Kidney tubule cell (primary cell): ENCODE measurements around the gene SLC1A2.
A peak's percentile ranks its signal among the peaks of the same experiment; 100 is the strongest.

Source experiments
- DNase-seq: peaks from one replicate; pipeline ENCODE4 v3.0.0-alpha.2; 2018; ENCODE audit warnings: low spot score

The SLC1A2 gene

GRCh38 chr11:35419184-35419829 is at the start of gene SLC1A2:
Gene SLC1A2 (minus strand): TSS chr11:35419558. CDS start chr11:35418966, 592 bp downstream.
- peak; percentile 1 for DNase-seq

GRCh38 chr11:35466058-35466457 is 46.7 kb upstream of the SLC1A2 start:
- DNase-seq: no peak

- no peak for DNase-seq
These were observed 45.0 kb upstream of the SLC1A2 start for GRCh38 chr11:35464308-35464707.

GRCh38 chr11:35463331-35463751 is 44.0 kb upstream of the SLC1A2 start:
- no peak for DNase-seq

- no peak for DNase-seq
These were observed 42.7 kb upstream of the SLC1A2 start for GRCh38 chr11:35461917-35462538.

GRCh38 chr11:35459489-35459888 is 40.1 kb upstream of the SLC1A2 start:
- no peak for DNase-seq

GRCh38 chr11:35458846-35459245 is 39.5 kb upstream of the SLC1A2 start:
- DNase-seq: no peak

- no peak for DNase-seq
These were observed 35.0 kb upstream of the SLC1A2 start for GRCh38 chr11:35454362-35454761.

- DNase-seq: no peak
These were observed 17.4 kb upstream of the SLC1A2 start for GRCh38 chr11:35436581-35437250.

GRCh38 chr11:35433588-35433987 is 14.2 kb upstream of the SLC1A2 start:
- DNase-seq: no peak

GRCh38 chr11:35432464-35432863 is 13.1 kb upstream of the SLC1A2 start:
- DNase-seq: no peak

GRCh38 chr11:35427071-35427470 is 7.7 kb upstream of the SLC1A2 start:
- DNase-seq: no peak

- DNase-seq: no peak
These were observed 7.0 kb upstream of the SLC1A2 start for GRCh38 chr11:35426351-35426750.

GRCh38 chr11:35425603-35426212 is 6.3 kb upstream of the SLC1A2 start:
- no peak for DNase-seq

GRCh38 chr11:35424157-35424940 is 5.0 kb upstream of the SLC1A2 start:
- no peak for DNase-seq

GRCh38 chr11:35420371-35420770 is 1.0 kb upstream of the SLC1A2 start:
- no peak for DNase-seq

GRCh38 chr11:35419830-35420333 is 524 bp upstream of the SLC1A2 start:
- DNase-seq: no peak

GRCh38 chr11:35418282-35419183 is 825 bp downstream of the SLC1A2 start:
- peak; percentile 1 for DNase-seq

GRCh38 chr11:35415487-35415886 is 3.9 kb downstream of the SLC1A2 start:
- no peak for DNase-seq

GRCh38 chr11:35414776-35415175 is 4.6 kb downstream of the SLC1A2 start:
- DNase-seq: no peak

- DNase-seq: no peak
These were observed 5.0 kb downstream of the SLC1A2 start for GRCh38 chr11:35414311-35414710.
